GOT3 (cell line): Measurements from ENCODE around the gene MAPKAPK5.
"Not testable (repeated sequence)": the region's sequence is repeated elsewhere in the genome, so short reads cannot be mapped to it uniquely, and the experiment has no call there.

Experiments
- DNase-seq: peaks from one replicate; lab custom pipeline; 2025; ENCODE audit warnings: mixed read lengths; lab: John Stamatoyannopoulos, UW

The MAPKAPK5 gene

GRCh38 chr12:111841750-111842555, at the start of gene MAPKAPK5:
TSS of gene MAPKAPK5 (plus strand) at chr12:111842228. CDS start at chr12:111842734, 506 bp downstream.
- DNase-seq: peak; percentile 56

GRCh38 chr12:111792856-111793235, 49.2 kb upstream of the MAPKAPK5 start:
- no peak for DNase-seq

GRCh38 chr12:111798182-111798581, 43.8 kb upstream of the MAPKAPK5 start:
- no peak for DNase-seq

GRCh38 chr12:111799758-111800157, 42.3 kb upstream of the MAPKAPK5 start:
- DNase-seq: no peak

- DNase-seq: no peak
These were observed 38.9 kb upstream of the MAPKAPK5 start for GRCh38 chr12:111803038-111803626.

GRCh38 chr12:111803851-111804250, 38.2 kb upstream of the MAPKAPK5 start:
- DNase-seq: no peak

GRCh38 chr12:111806304-111806703, 35.7 kb upstream of the MAPKAPK5 start:
- DNase-seq: no peak

GRCh38 chr12:111807232-111807631, 34.8 kb upstream of the MAPKAPK5 start:
- DNase-seq: no peak

GRCh38 chr12:111812881-111813741, 28.9 kb upstream of the MAPKAPK5 start:
- no peak for DNase-seq

GRCh38 chr12:111816065-111816615, 25.9 kb upstream of the MAPKAPK5 start:
- DNase-seq: no peak

- not testable (repeated sequence) for DNase-seq
These were observed 25.1 kb upstream of the MAPKAPK5 start for GRCh38 chr12:111816898-111817297.

- DNase-seq: no peak
These were observed 23.7 kb upstream of the MAPKAPK5 start for GRCh38 chr12:111818340-111818739.

- no peak for DNase-seq
These were observed 22.6 kb upstream of the MAPKAPK5 start for GRCh38 chr12:111819191-111820158.

- DNase-seq: not testable (repeated sequence)
These were observed 21.2 kb upstream of the MAPKAPK5 start for GRCh38 chr12:111820828-111821227.

- no peak for DNase-seq
These were observed 19.1 kb upstream of the MAPKAPK5 start for GRCh38 chr12:111822886-111823285.

- DNase-seq: no peak
These were observed 18.1 kb upstream of the MAPKAPK5 start for GRCh38 chr12:111823891-111824290.

- DNase-seq: not testable (repeated sequence)
These were observed 17.7 kb upstream of the MAPKAPK5 start for GRCh38 chr12:111824312-111824711.

- DNase-seq: no peak
These were observed 16.5 kb upstream of the MAPKAPK5 start for GRCh38 chr12:111825509-111825908.

- DNase-seq: no peak
These were observed 15.7 kb upstream of the MAPKAPK5 start for GRCh38 chr12:111826316-111826715.

- no peak for DNase-seq
These were observed 15.0 kb upstream of the MAPKAPK5 start for GRCh38 chr12:111826992-111827391.

- no peak for DNase-seq
These were observed 14.1 kb upstream of the MAPKAPK5 start for GRCh38 chr12:111827907-111828306.
